Muscle layer of colon (tissue), 2 donors: ENCODE results near the gene GPC6.

Source experiments
- H3K27ac ChIP-seq: one replicate; pipeline ENCODE4 v1.7.0; 2013; ENCODE audit warnings: low read depth, mild to moderate bottlenecking, low read length, moderate library complexity
- H3K27me3 ChIP-seq, 2 donors: one replicate each; pipeline ENCODE4 v1.7.0; 2013; ENCODE audit warnings: low read length in 2 of 2, mild to moderate bottlenecking in 2 of 2; ENCODE audit not compliant: insufficient read depth in 2 of 2, control insufficient read depth in 1 of 2
- H3K36me3 ChIP-seq: one replicate; pipeline ENCODE4 v1.7.0; 2013; ENCODE audit warnings: mild to moderate bottlenecking, low read length; ENCODE audit not compliant: insufficient read depth
- H3K4me1 ChIP-seq: one replicate; pipeline ENCODE4 v1.7.0; 2013; ENCODE audit warnings: mild to moderate bottlenecking, low read length; ENCODE audit not compliant: insufficient read depth
- H3K4me3 ChIP-seq, 2 donors: one replicate each; pipeline ENCODE4 v1.7.0; 2013; ENCODE audit warnings: low read length in 2 of 2, low read depth in 1 of 2, mild to moderate bottlenecking in 1 of 2, moderate library complexity in 1 of 2
- H3K9ac ChIP-seq: one replicate; pipeline ENCODE4 v1.7.0; 2013; ENCODE audit warnings: low read length
- H3K9me3 ChIP-seq: one replicate; pipeline ENCODE4 v1.7.0; 2013; ENCODE audit warnings: mild to moderate bottlenecking, low read length
- donor health status: abdominal sarcoma.
- donor health status: Adenocarcinoma of cecum.

The GPC6 gene

DNA sequence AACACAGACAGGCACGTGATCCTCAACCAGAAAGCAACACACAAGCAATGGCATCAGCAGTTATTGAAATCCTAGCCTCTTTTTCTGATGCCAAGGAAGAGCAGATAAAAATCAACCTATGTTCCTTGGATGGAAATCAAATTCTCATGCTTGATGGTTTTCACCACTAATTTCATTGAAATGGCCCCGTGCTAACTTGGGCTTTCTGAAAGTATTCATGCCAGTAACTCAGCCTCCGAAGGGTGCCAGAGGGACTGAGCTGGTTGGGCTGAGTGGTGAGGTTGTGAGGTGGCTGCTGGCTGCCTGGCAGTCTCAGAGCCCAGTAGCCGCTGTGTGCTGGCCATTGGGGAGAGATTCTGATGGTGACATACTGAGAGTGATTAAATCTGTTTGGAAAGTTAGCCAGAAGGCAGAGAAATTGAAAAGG, 943.6 kb downstream of the GPC6 start:
- Histone ChIP-seq H3K27me3 (no peaks in the 10 kb centered on the region), H3K9me3 (no peaks in the 10 kb centered on the region), H3K4me1 (peaks cover 7% of the 10 kb centered on the region), H3K4me3 (no peak overlapping the region), H3K9ac (no peak overlapping the region), H3K36me3 (no peaks in the 10 kb centered on the region), H3K27ac (no peak overlapping the region)

- Histone ChIP-seq H3K36me3 (no peaks in the 10 kb centered on the region), H3K4me1 (peaks cover 7% of the 10 kb centered on the region), H3K9me3 (no peaks in the 10 kb centered on the region), H3K4me3 (no peak overlapping the region), H3K27me3 (no peaks in the 10 kb centered on the region), H3K27ac (no peak overlapping the region), H3K9ac (no peak overlapping the region)
These were observed 945.8 kb downstream of the GPC6 start for GRCh38 chr13:94172416-94172815.

DNA sequence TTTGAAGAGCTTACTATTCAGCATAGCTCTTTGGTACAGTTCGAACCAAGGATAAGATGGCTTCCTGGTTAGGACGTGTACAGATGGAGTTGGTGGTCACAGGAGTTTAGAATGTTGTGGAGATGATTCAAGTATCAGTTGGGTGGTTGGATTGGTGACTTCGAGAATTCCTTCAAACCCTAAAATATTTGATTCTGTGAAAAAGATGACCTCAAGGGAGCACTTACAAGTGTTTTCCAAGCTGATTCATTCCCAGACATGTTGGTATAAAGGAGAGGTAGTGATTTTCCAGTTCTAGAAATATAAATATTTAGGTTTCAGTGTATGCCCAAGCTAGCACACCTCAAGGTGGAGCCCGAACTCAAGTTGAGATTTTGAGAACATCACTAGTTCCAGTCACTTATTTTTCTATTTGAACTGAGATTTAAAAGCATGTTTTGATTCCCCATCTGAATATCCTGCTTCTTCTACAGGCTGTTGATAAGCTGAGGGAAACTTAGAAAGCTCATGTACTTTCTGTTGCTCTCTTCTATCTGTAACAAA, 946.8 kb downstream of the GPC6 start:
- H3K4me1 ChIP-seq, result peaks cover 8% of the 10 kb centered on the region
- H3K9me3 ChIP-seq, result no peaks in the 10 kb centered on the region
- H3K27me3 ChIP-seq, result no peaks in the 10 kb centered on the region
- H3K36me3 ChIP-seq, result no peaks in the 10 kb centered on the region
- no peak overlapping the region for H3K27ac ChIP-seq
- H3K4me3 ChIP-seq, result no peak overlapping the region
- H3K9ac ChIP-seq, result no peak overlapping the region

- H3K9ac ChIP-seq, result no peak overlapping the region
- no peak overlapping the region for H3K4me3 ChIP-seq
- no peak overlapping the region for H3K27ac ChIP-seq
- no peaks in the 10 kb centered on the region for H3K9me3 ChIP-seq
- no peaks in the 10 kb centered on the region for H3K36me3 ChIP-seq
- peaks cover 13% of the 10 kb centered on the region for H3K4me1 ChIP-seq
- H3K27me3 ChIP-seq, result no peaks in the 10 kb centered on the region
These were observed 947.4 kb downstream of the GPC6 start for GRCh38 chr13:94174009-94174408.

DNA sequence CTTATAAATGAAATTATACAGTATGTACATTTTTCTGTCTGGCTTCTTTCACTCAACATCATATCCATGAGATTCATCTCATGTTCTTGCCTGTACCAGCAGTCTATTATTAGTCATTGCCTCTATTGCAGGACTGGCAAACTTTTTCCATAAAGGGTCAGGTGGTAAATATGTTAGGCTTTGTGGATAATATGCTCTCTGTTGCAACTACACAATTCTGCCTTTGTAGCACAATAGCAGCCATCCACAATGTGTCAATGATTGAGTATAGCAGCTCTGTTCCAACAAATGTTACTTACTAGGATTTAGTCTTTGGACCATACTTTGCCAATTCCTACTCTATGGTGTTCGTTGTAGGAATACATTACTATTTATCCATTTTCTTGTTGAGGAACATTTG, 948.5 kb downstream of the GPC6 start:
- no peaks in the 10 kb centered on the region for H3K36me3 ChIP-seq
- H3K27ac ChIP-seq, result no peak overlapping the region
- H3K4me1 ChIP-seq, result peaks cover 7% of the 10 kb centered on the region
- no peak overlapping the region for H3K4me3 ChIP-seq
- no peaks in the 10 kb centered on the region for H3K27me3 ChIP-seq
- H3K9ac ChIP-seq, result no peak overlapping the region
- no peaks in the 10 kb centered on the region for H3K9me3 ChIP-seq

DNA sequence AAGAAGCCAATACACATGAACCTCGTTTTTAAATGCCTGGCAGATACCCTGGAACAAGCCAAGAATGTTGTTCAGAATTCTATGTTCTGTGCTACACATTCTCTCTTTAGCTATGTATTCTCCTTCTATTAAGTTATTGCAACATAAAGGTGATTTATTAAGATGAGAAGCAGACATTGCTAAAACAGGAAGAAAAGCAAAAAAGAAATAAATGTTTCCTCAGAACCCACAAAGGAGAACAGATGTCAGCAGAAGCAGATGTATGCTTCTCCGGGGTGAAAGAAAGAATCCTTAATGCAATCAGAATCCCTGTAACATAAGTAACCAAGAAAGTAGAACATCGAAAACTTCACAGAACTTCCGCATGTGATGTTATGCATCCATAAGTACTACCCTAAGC, 950.0 kb downstream of the GPC6 start:
- Histone ChIP-seq H3K27ac (no peak overlapping the region), H3K9ac (no peak overlapping the region), H3K9me3 (no peaks in the 10 kb centered on the region), H3K4me1 (peaks cover 6% of the 10 kb centered on the region), H3K4me3 (no peak overlapping the region), H3K27me3 (no peaks in the 10 kb centered on the region), H3K36me3 (no peaks in the 10 kb centered on the region)

- peaks cover 6% of the 10 kb centered on the region for H3K4me1 ChIP-seq
- H3K9ac ChIP-seq, result no peak overlapping the region
- H3K27me3 ChIP-seq, result no peaks in the 10 kb centered on the region
- H3K9me3 ChIP-seq, result no peaks in the 10 kb centered on the region
- H3K4me3 ChIP-seq, result no peak overlapping the region
- H3K27ac ChIP-seq, result no peak overlapping the region
- no peaks in the 10 kb centered on the region for H3K36me3 ChIP-seq
These were observed 950.4 kb downstream of the GPC6 start for GRCh38 chr13:94177041-94177440.

DNA sequence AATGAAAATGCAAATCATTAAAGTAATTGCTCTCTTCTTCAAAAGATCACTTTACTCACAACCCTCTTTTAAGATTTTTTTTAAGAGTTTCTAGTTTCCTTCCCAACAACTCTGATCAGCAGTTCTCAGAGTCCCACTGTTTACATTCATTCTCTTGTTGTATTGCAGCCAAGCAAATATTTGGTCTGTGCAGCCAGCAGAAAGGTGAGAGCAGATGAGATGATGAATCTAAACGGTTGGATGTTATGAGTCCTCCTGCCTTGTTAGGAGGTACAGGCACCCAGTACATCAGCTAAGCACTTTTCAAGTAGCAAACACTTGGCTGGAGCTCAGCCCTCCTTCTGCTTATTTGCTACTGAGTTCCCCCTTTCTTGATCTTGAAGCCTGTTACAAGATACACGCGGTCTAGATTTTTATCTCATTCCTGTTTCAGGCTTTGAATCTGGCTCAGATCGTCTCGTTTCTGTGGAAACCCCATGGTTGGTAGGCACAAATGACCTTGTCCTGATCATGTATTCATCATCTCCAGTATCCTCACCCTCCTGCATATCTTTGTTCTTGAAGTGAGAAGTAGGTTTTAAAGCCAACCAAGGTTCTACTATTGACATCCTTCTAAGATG, 952.1 kb downstream of the GPC6 start:
- no peaks in the 10 kb centered on the region for H3K9me3 ChIP-seq
- no peak overlapping the region for H3K9ac ChIP-seq
- H3K4me1 ChIP-seq, result peaks cover 6% of the 10 kb centered on the region
- no peak overlapping the region for H3K4me3 ChIP-seq
- no peak overlapping the region for H3K27ac ChIP-seq
- no peaks in the 10 kb centered on the region for H3K36me3 ChIP-seq
- H3K27me3 ChIP-seq, result no peaks in the 10 kb centered on the region

DNA sequence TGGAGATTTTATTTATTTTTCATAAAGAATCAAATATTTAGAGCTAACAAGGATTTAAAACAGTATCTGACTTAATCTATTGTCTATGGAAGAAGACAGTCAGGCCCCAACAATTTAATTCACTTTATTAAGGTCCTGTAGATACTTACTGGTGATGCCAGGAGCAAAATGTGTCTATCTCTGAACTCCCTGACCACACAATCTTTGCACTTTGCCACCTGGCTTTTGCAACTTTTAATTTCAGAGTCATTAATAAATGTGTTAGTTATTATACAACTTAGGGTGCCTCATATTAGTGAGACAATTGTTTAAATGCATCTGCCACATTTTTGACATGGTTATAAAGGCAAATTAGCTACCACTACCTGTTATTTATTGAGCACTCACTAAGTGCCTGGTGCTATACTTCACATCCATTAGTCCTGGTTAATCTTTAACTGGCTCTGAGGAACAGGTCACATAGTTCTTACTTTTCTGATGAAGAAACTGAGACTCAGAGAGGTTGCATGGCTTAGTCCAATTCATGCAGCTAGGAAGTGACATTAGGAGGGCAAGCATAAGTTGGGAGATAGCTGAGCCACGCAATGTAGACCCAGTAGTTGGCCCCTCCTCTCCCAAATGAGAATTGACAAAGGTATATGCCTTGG, 955.0 kb downstream of the GPC6 start:
- Histone ChIP-seq H3K4me1 (peaks cover 6% of the 10 kb centered on the region), H3K27ac (no peak overlapping the region), H3K9ac (no peak overlapping the region)

DNA sequence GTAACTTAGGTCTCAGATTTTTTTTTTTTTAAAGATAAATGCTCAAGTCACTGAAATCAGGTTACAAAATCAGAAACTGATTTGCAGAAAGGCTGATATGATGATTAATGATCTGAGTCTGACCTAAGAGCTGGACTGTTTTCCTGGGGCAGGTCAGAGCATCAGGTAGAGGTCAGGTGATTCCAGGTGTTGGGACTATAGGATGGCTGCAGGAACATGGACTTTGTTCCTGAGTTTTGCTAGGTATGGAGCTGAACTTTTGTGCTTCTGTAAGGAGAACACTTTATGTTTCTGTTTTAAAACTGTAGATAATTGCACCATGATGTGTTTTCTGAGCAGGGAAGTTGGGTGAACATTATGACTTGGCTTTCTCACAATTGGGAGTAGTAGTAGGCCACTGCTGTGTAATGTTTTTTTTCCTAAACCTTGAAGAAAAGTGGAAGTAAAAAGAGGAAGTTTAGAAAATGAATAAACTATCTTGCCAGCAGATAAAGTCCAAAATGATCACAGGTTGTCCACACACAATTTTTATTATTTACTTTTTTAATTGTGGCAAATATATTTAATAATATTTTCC, 955.7 kb downstream of the GPC6 start:
- Histone ChIP-seq H3K9me3 (no peaks in the 10 kb centered on the region), H3K4me1 (peaks cover 6% of the 10 kb centered on the region), H3K27ac (no peak overlapping the region), H3K36me3 (no peaks in the 10 kb centered on the region), H3K9ac (no peak overlapping the region), H3K4me3 (no peak overlapping the region), H3K27me3 (no peaks in the 10 kb centered on the region)

More for the DNA sequence above, 955.0 kb downstream of the GPC6 start:
- no peaks in the 10 kb centered on the region for H3K27me3 ChIP-seq
- H3K36me3 ChIP-seq, result no peaks in the 10 kb centered on the region
- H3K4me3 ChIP-seq, result no peak overlapping the region
- no peaks in the 10 kb centered on the region for H3K9me3 ChIP-seq

GRCh38 chr13:94186470-94186869, 959.9 kb downstream of the GPC6 start:
- H3K36me3 ChIP-seq, result no peaks in the 10 kb centered on the region
- no peaks in the 10 kb centered on the region for H3K27me3 ChIP-seq
- H3K9me3 ChIP-seq, result no peaks in the 10 kb centered on the region

More at GRCh38 chr13:94186470-94186869, 959.9 kb downstream of the GPC6 start:
- H3K27ac ChIP-seq, result no peak overlapping the region
- H3K4me1 ChIP-seq, result no peaks in the 10 kb centered on the region
- no peak overlapping the region for H3K9ac ChIP-seq
- H3K4me3 ChIP-seq, result no peak overlapping the region
